22Rv1 (cell line): ENCODE data around the gene ARL15.

Experiments used
- CTCF ChIP-seq: fragments of 450-650 bp; IDR thresholded peaks from 2 replicates; pipeline ENCODE4 v1.5.1; 2017; ENCODE audit warnings: mild to moderate bottlenecking
- ZFX ChIP-seq: fragments of 450-650 bp; IDR thresholded peaks from 2 replicates; pipeline ENCODE4 v1.6.1; 2017; ENCODE audit warnings: antibody characterized with exemption, borderline replicate concordance

GRCh38 chr5:53902296-53902907, 408.0 kb downstream of the ARL15 start:
- TF ChIP-seq CTCF (no peak), ZFX (no peak)
